ENCODE measurements around the gene DMRT2. TPM values are rescaled to one million over a fixed set of nuclear protein-coding genes. Genes with fewer than 3 reads are reported as not detected.

The DMRT2 gene
- total RNA-seq, 4 donors from 2014 or later = 0.45 TPM; not detected in 3

DNA sequence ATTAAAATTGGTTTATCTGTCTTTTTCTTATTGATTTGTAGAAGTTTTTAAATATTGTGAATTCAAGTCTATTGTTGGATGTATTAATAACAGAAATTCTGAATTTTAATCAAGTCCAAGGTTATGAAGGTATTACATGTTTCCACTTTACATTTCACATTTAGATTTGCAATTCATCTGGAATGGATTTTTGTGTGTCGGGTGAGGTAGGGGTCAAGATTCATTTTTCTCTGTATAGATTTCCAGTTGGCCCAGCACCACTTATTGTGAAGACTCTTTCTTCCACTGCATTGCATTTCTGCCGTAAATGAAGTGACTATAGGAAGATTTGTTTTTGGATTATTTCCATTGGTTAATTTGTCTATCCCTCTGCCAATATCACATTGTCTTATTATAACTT lies 35.5 kb upstream of the DMRT2 start:
- no peaks in the 10 kb centered on the region for H3K36me3 ChIP-seq
- H3K4me3 ChIP-seq (replicated peaks in 1 of 3) = no peak overlapping the region
- intact Hi-C loops (cut with DNase I) = no loop called here
- H3K4me1 ChIP-seq = no peaks in the 10 kb centered on the region
- H3K27ac ChIP-seq = no peak overlapping the region
- no peak for DNase-seq
- H3K27me3 ChIP-seq = no peaks in the 10 kb centered on the region
- H3K9me3 ChIP-seq = no peaks in the 10 kb centered on the region
- TF ChIP-seq POLR2A (IDR thresholded peaks at IDR 0.05) = no peak
- TF ChIP-seq, protein P1, sequence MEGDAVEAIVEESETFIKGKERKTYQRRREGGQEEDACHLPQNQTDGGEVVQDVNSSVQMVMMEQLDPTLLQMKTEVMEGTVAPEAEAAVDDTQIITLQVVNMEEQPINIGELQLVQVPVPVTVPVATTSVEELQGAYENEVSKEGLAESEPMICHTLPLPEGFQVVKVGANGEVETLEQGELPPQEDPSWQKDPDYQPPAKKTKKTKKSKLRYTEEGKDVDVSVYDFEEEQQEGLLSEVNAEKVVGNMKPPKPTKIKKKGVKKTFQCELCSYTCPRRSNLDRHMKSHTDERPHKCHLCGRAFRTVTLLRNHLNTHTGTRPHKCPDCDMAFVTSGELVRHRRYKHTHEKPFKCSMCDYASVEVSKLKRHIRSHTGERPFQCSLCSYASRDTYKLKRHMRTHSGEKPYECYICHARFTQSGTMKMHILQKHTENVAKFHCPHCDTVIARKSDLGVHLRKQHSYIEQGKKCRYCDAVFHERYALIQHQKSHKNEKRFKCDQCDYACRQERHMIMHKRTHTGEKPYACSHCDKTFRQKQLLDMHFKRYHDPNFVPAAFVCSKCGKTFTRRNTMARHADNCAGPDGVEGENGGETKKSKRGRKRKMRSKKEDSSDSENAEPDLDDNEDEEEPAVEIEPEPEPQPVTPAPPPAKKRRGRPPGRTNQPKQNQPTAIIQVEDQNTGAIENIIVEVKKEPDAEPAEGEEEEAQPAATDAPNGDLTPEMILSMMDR (IDR thresholded peaks at IDR 0.05) = no peak
- WGBS, 2 donors = 89 to 96% methylated on average over 2 of the region's 2 CpGs

GRCh38 chr9:1018121-1018520 lies 32.0 kb upstream of the DMRT2 start:
- TF ChIP-seq POLR2A (IDR thresholded peaks at IDR 0.05) = no peak
- TF ChIP-seq, protein P1 (IDR thresholded peaks at IDR 0.05) = peak in 4 of 6 experiments; percentile 27 to 44 (median 38)
- H3K27me3 ChIP-seq = no peaks in the 10 kb centered on the region
- WGBS, 2 donors = 21 to 24% methylated on average over 10 of the region's 10 CpGs
- no peaks in the 10 kb centered on the region for H3K36me3 ChIP-seq
- H3K4me1 ChIP-seq = no peaks in the 10 kb centered on the region
- DNase-seq = peak; percentile 31 to 41
- intact Hi-C loops (cut with DNase I) = no loop called here
- H3K27ac ChIP-seq = no peak overlapping the region
- H3K4me3 ChIP-seq (replicated peaks in 1 of 3) = no peak overlapping the region
- no peaks in the 10 kb centered on the region for H3K9me3 ChIP-seq

GRCh38 chr9:1024112-1024511 lies 26.0 kb upstream of the DMRT2 start:
- H3K36me3 ChIP-seq = no peaks in the 10 kb centered on the region
- intact Hi-C loops (cut with DNase I) = no loop called here
- no peak for TF ChIP-seq POLR2A (IDR thresholded peaks at IDR 0.05)
- TF ChIP-seq, protein P1 (IDR thresholded peaks at IDR 0.05) = no peak
- WGBS, 2 donors = 87 to 89% methylated on average over 1 of the region's 1 CpG
- no peak for DNase-seq
- no peaks in the 10 kb centered on the region for H3K27me3 ChIP-seq
- H3K4me3 ChIP-seq (replicated peaks in 1 of 3) = no peak overlapping the region
- H3K27ac ChIP-seq = no peak overlapping the region
- no peaks in the 10 kb centered on the region for H3K9me3 ChIP-seq
- H3K4me1 ChIP-seq = no peaks in the 10 kb centered on the region

DNA sequence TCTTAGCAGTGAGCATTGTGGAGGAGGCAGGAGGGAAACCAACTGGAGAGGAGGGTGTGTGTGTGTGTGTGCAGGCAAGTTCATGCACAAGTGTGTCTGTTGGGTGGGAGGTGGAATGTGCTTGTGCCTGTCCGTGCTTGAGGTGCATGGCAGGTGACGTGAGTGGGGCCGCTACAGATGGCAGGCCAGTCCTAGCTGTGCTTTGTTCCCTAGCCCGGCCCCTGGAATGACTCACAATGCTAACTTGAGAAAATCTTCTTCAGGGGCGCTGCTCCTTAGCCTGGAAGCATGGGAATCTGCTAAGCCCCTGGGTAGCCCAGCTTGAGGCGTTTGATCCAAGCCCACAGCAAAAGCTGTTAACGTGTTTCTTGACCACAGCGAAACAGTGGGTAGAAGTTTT lies 25.0 kb upstream of the DMRT2 start:
- DNase-seq = no peak
- no peak for TF ChIP-seq POLR2A (IDR thresholded peaks at IDR 0.05)
- TF ChIP-seq, protein P1 (IDR thresholded peaks at IDR 0.05) = no peak
- Histone ChIP-seq H3K9me3 (no peaks in the 10 kb centered on the region), H3K36me3 (no peaks in the 10 kb centered on the region), H3K4me3 (replicated peaks in 1 of 3) (no peak overlapping the region), H3K27me3 (no peaks in the 10 kb centered on the region), H3K4me1 (no peaks in the 10 kb centered on the region), H3K27ac (no peak overlapping the region)
- intact Hi-C loops (cut with DNase I) = no loop called here
- WGBS, 2 donors = 69 to 75% methylated on average over 7 to 8 of the region's 8 CpGs

- Histone ChIP-seq H3K9me3 (no peaks in the 10 kb centered on the region), H3K36me3 (no peaks in the 10 kb centered on the region), H3K27me3 (no peaks in the 10 kb centered on the region), H3K27ac (no peak overlapping the region), H3K4me3 (replicated peaks in 1 of 3) (no peak overlapping the region), H3K4me1 (no peaks in the 10 kb centered on the region)
- TF ChIP-seq, protein P1 (IDR thresholded peaks at IDR 0.05) = no peak
- TF ChIP-seq POLR2A (IDR thresholded peaks at IDR 0.05) = no peak
- DNase-seq = no peak
- intact Hi-C loops (cut with DNase I) = no loop called here
Observed at GRCh38 chr9:1026219-1026618, 23.9 kb upstream of the DMRT2 start.

All from thyroid gland (tissue), 4 donors.